GM12892 (cell line): ENCODE data around the gene ZFYVE28.

Experiments used
- POLR2A ChIP-seq: IDR thresholded peaks from 2 replicates; pipeline ENCODE4 v1.6.1; 2011; ENCODE audit warnings: low read depth, low read length, control low read depth
- POLR2AphosphoS5 ChIP-seq: IDR thresholded peaks from 2 replicates; pipeline ENCODE4 v1.6.1; 2011; ENCODE audit warnings: low read depth, low read length, control low read depth
- TAF1 ChIP-seq: IDR thresholded peaks from 2 replicates; pipeline ENCODE4 v1.6.1; 2011; ENCODE audit warnings: low read depth, mild to moderate bottlenecking, control low read depth, low read length, borderline replicate concordance

DNA sequence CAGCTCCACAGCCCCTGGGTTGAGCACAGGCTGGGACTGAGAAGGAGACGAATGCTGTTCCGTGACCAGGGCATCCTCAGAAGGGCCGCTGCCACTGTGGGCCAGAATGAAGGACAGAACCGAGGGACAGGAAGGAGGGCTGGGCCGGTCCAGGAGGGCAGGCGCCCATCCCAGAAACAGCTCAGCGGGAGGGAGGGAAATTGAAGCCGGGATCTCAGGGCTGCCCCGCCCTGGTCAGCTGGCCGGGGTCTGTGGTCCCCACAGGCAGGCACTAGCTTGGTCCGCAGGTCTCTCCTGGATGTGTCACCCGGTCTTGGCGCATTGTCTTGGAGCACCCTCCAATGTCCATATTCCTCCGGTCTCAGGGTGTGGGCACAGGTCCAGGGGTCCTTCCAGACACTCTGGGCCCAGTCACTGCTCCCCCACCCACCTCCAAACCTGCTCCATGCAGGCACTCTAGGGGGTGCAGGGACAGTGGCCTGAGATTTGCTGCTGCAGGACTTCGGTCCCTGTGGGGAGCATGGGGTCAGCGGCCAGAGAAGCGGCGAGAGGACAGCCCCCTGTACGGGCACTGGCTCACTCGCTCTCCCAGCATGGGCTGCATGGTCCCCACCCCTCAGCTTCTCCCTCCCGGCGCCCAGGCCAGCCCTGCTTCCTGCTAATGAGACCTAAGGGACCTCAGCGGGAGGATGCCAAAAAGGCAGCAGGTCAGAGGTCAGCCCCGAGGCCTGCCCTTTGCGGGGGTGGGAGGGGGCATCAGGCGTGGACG, 132.6 kb downstream of the ZFYVE28 start:
- TF ChIP-seq TAF1 (no peak), POLR2AphosphoS5 (no peak), POLR2A (no peak)
